GM10266 (cell line): ENCODE data around the gene KLB.
"Not testable (repeated sequence)": the region's sequence is repeated elsewhere in the genome, so short reads cannot be mapped to it uniquely, and the experiment has no call there.

ENCODE experiments used
- DNase-seq: peaks from one replicate; pipeline ENCODE4 v3.0.0; 2012; ENCODE audit errors: extremely low spot score
- TF ChIP-seq, protein P1 (sequence below): IDR thresholded peaks from 2 replicates; pipeline ENCODE4 v1.5.1; 2012; ENCODE audit warnings: mild to moderate bottlenecking, low read depth; ENCODE audit not compliant: control insufficient read depth, insufficient read depth; ENCODE audit errors: missing control alignments

Gene KLB

DNA sequence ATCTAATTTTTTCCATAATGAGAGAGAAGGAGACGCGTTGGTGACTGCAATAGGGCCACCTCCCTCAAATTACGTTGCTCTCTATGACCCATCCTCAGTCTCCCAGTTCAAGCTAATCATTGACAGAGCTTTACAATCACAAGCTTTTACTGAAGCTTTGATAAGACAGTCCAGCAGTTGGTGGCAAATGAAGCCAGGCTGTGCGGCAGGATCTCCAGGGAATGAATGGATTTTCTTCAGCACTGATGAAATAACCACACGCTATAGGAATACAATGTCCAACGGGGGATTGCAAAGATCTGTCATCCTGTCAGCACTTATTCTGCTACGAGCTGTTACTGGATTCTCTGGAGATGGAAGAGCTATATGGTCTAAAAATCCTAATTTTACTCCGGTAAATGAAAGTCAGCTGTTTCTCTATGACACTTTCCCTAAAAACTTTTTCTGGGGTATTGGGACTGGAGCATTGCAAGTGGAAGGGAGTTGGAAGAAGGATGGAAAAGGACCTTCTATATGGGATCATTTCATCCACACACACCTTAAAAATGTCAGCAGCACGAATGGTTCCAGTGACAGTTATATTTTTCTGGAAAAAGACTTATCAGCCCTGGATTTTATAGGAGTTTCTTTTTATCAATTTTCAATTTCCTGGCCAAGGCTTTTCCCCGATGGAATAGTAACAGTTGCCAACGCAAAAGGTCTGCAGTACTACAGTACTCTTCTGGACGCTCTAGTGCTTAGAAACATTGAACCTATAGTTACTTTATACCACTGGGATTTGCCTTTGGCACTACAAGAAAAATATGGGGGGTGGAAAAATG lies at the start of gene KLB:
Gene KLB, plus strand, starts transcription at position 168 of the 821 bp plus-strand sequence. Its CDS starts 20 bp downstream, at position 188.
- no peak for DNase-seq
- TF ChIP-seq, protein P1, sequence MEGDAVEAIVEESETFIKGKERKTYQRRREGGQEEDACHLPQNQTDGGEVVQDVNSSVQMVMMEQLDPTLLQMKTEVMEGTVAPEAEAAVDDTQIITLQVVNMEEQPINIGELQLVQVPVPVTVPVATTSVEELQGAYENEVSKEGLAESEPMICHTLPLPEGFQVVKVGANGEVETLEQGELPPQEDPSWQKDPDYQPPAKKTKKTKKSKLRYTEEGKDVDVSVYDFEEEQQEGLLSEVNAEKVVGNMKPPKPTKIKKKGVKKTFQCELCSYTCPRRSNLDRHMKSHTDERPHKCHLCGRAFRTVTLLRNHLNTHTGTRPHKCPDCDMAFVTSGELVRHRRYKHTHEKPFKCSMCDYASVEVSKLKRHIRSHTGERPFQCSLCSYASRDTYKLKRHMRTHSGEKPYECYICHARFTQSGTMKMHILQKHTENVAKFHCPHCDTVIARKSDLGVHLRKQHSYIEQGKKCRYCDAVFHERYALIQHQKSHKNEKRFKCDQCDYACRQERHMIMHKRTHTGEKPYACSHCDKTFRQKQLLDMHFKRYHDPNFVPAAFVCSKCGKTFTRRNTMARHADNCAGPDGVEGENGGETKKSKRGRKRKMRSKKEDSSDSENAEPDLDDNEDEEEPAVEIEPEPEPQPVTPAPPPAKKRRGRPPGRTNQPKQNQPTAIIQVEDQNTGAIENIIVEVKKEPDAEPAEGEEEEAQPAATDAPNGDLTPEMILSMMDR: no peak

DNA sequence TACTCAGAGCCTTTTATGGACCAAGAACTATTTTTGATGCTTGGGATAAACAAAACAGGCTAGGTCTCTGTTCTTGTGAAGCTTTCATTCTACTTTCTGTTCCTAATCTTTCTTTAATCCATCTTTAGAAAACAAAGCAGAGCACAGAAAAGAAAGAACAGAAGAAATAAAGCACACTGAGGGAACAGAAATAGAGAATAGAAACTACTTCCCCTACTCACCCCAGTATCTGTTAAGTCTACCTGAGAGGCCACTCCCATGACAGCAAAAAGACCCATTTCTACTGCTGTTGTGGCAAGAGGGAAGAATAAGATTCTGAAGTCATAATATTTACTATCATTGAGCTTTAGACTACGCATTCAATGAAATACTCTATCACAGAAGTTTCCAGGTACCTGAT lies 49.7 kb upstream of the KLB start:
- TF ChIP-seq, protein P1: no peak

DNA sequence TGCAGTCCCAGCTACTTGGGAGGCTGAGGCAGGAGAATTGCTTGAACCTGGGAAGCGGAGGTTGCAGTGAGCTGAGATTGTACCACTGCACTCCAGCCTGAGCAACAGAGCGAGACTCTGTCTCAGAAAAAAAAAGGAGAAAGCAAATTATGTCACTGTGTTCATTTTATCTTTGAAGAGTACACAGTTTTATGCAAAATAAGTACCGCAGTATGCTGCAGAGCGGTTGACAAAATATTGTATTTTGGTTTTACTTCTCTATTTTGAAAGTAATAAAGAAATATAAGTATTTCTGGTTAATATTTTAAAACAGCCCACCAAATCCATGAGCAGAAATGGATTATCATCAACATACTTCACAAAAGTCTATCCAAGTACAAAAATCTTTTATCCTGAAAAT lies 46.1 kb upstream of the KLB start:
- DNase-seq: not testable (repeated sequence)

More for the DNA sequence above, 49.7 kb upstream of the KLB start:
- DNase-seq: peak; percentile 36

DNA sequence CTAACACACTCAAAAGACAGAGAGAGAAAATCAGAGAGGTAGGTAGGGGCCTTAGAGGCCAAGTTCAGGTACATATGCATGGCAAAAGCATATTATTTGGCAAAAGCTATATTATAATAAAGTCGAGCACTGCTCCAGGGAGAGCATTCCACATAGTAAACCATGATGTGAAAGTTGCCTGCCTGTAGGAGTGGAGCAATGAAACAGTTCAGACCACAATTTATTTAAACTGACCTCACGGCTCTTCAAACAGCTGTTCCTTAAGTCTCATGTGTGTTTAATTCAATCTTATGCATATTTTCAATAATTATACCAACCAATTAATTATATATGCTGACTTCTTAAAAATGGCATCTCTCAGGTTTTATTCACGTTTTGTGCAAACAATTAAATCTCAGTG lies 43.9 kb upstream of the KLB start:
- DNase-seq: no peak
- TF ChIP-seq, protein P1: no peak

DNA sequence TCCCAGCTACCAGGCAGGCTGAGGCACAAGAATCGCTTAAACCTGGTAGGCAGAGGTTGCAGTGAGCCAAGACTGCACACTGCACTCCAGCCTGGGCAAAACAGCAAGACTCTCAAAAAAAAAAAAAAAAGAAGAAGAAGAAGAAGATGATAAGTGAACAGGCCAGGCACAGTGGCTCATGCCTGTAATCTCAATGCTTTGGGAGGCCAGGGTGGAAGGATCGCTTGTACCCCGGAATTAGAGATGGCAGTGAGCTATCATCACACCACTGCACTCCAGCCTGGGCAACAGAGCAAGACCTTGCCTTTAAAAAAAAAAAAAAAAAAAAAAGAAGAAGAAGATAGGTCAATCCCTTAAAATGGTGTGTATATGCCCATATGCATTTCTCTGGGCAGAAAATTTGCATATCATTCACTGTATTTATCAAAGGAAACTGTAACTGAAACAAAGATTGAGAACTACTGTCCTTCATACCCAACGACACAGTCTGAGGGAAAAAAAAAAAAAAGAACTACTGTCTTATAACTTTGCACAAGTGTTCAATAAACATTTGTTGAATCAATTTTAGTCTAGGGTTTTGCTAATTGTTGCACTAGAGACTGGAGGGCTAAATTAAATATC lies 42.8 kb upstream of the KLB start:
- DNase-seq: no peak
- TF ChIP-seq, protein P1: no peak

DNA sequence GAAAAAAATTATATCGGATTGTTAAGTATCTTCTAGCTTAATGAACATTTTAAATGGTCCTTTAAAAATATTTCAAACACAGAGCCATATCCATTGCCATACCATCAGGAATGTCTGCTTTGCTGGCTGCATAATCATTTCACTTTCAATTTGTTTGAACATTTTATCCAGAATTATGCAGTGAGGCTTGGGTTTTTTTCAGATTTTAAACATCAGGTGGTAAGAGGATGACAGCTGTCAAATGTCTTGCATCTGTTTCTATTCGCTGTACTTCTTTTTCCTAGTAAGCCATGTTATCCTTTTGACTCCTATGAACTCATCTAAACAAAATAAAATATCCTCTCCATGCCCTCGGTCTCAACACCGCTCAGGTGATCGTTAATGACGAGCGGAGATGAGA lies 41.4 kb upstream of the KLB start:
- TF ChIP-seq, protein P1: no peak
- DNase-seq: no peak

DNA sequence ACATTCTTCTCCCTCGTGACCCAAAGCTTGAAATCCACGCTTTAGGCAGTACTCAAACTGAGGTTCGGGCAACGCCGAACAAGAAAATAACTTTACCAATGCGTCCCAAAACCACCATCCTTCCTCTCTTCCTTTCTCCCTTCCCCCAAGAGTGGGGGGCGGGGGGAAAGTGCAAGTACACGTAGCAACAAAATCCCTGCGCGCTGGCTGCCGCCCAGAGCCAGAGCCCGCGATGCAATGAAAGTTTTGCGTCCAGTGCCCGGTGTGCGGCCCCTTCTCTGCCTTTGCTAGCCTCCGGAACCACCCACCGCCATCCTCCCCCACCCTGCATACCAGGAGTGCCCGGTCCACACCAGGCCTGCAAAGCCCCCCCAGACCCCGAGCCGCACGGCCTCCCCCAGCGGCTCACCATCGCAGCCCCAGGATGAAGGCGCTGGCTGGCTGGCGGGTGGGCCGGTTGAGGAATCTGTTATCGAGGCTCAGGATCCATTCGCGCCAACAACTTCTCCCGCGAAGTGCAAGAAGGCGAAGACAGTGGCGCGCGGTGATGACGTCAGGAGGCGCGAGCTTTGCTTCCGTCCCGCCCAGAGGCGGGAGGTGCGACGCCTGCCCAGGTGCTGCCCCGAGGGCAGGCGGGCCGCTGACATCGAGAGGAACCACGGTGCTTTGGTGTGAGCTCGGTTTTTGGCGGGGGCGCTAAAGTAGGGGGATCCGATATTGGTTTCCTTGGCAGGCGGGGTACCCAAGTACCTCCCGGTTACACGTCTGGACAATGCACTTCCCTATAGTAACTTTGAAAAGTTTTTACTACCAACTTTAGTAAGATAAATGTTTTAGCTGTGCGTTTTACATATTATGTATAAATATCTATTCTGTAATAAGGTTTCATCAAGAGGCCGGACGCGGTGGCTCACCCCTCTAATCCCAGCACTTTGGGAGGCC lies 40.6 kb upstream of the KLB start, which contains the start of gene RFC1:
Gene RFC1, minus strand, starts transcription at position 533 of the 942 bp plus-strand sequence. Its CDS starts 121 bp downstream, at position 412.
- DNase-seq: peak; percentile 77
- TF ChIP-seq, protein P1: no peak
